Suppressor macrophage treated with lipopolysaccharide for 1 hour (primary cell): Measurements from ENCODE around the gene SESN1.
A peak's percentile ranks its signal among the peaks of the same experiment; 100 is the strongest.

ENCODE experiments used
- DNase-seq, 3 donors: peaks; one replicate each; pipeline ENCODE4 v3.0.0-alpha.2; 2020 to 2022

SESN1 gene

GRCh38 chr6:109024368-109024767, 70.3 kb downstream of the SESN1 start:
- no peak for DNase-seq

DNA sequence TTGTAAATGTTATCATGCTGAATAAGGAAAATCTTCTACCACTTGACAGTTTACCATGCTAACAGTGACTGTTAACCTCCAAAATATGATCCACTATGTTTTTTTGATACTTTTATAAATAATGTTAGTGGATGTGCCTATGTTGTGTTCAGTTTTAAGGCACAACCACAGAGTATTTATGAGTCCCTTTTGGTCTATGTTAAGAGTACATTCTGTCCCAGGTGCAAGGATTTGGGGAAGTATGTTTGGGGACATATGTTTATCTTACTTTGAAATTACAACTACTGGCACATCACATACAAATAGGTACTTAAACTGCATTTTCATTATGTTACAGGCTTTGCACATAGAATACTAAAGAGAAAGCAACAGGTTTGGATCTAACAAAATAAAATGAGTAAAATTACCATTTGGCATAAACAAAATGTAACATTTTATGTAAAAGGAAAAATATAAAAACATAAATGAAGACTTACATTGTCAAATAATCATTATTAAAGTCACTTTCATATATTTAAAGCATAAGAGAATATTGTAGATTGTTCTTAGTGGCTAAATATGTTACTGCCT, 71.2 kb downstream of the SESN1 start:
- no peak for DNase-seq

DNA sequence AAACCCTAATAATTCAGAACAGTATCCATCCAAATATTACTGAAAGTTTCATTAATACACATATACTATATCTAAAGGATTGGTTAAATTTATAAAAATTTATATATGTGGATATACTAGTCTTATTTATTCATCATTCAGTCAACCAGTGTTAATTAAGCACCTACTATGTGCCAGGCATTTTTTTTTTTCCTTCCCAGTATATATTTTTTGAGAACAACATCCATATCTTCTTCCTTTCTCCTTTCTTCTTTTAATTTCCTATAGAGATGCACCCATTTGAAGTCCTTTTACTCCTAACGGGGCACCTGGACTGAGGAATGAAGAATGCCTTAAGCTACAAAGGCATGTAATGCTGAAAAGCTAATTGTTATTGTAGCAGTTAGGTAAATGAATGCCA, 72.8 kb downstream of the SESN1 start:
- DNase-seq = no peak

DNA sequence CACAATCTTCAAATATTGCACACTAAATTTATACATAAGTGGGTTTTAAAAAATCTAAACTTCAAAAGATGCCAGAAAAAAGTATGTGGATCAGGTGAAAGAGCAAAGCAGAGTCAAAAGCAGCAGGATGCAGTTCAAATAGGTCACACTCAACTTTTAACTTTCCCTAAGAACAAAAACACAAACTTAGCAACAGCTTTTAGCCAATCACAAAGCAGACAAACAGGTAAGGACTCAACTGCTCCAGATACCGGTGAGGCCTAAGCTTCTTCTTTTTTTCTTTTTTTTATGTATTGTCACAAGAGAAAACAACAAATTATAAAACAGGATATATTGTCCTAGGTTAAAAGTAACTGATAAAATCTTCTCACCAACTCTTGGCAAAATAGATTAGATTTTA, 74.7 kb downstream of the SESN1 start:
- no peak for DNase-seq

GRCh38 chr6:109015176-109015575, 79.5 kb downstream of the SESN1 start:
- no peak for DNase-seq

DNA sequence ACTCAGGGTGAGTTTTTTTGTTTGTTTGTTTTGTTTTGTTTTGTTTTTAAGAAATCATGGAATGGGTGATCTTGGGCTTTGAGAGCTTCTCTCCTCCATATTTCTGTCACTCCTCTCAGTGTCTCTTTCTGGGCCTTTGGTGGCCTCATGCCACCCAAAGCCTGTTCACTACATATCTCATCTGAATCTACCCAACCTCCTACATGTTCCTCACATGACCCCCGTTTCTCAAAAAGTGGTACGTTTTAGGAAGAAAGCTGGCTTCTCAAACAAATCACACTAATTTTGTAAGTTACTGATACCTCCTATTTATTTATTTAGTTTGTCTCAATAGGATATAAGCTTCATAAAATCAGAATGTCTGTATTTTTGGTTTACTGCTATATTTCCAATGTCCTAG, 80.0 kb downstream of the SESN1 start:
- DNase-seq = peak in 1 of 3 donors; percentile 30

GRCh38 chr6:109013656-109014305, 80.9 kb downstream of the SESN1 start:
- DNase-seq = peak; percentile 11 to 77 (median 73)

- DNase-seq = no peak
These were observed 83.9 kb downstream of the SESN1 start for GRCh38 chr6:109010705-109011102.

- no peak for DNase-seq
These were observed 84.5 kb downstream of the SESN1 start for GRCh38 chr6:109009962-109010704.

- peak; percentile 87 to 99 (median 97) for DNase-seq
These were observed 85.2 kb downstream of the SESN1 start for GRCh38 chr6:109009236-109009961.

DNA sequence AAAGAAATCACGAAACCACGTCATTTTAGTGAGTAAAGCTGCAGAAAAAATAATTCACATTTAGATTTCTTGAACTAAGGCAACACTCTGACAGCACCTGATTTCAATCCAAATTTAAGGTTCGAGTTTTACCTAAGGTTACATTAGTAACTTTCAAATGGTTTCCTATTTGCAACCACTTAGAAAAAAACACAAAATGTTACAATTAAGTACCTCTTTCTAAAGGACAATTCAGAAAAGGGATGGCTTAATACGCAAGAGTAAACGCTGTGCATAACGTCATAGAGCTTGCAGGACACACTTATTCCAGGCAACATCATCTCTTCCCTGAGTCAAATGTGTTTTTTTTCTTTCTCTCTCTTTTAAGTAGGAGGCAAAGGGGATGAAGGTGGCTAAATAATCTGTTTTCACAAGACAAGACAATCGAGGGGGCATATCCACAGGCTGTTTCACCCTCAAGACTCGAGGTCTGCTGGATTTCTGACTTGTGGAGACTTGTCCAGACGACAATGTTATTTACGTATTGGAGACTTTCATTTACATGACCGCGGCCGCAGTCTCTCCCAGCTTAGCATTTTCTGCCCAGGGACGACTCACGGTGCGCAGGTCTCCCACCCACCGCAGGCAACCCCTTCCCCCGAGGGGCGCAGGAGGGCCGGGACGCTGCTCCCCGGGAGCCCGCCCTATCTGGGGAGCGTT, 86.0 kb downstream of the SESN1 start:
- DNase-seq = peak; percentile 46 to 71 (median 65)

DNA sequence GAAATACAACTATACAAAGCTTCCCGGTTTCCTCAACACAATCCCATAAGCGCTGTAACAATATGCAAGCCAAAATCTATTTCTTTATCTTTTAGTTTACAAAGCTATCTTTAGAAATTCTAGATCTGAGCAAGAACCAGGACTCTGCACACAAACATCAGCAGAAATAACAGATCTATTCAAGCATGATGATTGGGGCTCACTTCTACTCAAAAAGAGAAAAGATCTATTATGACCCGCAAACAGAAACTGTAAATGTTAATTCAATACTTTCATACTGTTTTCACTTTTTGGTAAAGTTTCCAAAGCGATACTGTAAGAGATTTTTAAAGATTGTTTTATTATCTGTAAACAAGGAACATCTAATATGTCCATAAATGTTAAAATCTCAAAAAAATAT, 86.6 kb downstream of the SESN1 start:
- no peak for DNase-seq

DNA sequence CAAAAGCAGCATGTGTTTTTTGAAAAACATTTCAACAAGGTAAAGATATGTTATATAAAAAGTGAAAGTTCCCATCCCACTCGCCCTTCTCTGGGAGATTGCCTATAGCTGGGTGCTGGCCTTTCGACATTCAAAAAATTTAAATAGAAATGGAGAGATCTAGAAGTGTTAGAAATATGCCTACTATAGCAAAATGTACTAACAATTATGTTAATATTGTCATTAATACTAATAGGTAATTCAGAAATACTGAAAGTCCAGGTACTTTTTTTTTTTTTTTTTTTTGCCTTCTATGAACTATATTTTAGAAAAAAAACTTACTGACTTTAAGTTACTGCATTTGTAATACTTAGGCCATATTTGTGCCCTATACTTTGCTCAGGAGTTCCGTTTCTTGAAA, 87.1 kb downstream of the SESN1 start:
- no peak for DNase-seq

DNA sequence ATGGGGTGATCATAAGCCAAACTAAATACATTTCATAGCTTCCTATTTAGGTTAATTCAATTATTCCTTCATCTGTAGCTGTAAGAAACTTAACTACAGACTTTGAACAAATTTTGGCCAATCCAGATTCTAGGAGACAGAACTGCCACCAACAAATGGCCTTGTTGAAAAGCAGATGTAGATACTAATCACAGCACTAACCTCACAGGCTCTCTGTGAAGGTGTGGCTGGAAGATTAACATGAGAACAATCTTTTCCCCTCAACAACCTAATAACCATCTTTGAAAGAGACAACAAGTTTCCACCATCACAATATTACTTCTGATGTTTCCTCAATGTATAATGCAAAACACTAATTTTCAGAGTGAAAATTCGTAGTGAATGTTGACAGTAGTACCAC, 87.8 kb downstream of the SESN1 start:
- DNase-seq = no peak

DNA sequence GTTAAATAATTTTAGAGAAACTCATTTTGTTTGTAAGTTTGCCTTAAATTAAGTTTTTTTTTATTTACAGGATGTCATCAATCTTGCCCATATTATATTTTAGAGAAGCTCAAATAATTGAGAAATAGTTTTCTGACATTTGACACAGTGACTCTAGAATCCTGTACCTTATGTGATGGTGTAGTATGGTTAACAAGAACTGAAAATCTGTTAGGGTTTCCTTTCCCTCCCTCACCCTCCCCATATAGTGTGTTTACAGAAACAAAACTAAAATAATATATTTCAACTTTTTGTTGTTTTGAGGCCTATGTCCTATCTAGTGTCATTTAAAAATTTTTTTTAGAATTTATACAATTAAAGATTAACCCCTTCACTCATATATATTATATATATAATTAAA, 91.8 kb downstream of the SESN1 start:
- DNase-seq = no peak

- DNase-seq = peak; percentile 27 to 55 (median 36)
These were observed 92.5 kb downstream of the SESN1 start for GRCh38 chr6:109002051-109002697.

DNA sequence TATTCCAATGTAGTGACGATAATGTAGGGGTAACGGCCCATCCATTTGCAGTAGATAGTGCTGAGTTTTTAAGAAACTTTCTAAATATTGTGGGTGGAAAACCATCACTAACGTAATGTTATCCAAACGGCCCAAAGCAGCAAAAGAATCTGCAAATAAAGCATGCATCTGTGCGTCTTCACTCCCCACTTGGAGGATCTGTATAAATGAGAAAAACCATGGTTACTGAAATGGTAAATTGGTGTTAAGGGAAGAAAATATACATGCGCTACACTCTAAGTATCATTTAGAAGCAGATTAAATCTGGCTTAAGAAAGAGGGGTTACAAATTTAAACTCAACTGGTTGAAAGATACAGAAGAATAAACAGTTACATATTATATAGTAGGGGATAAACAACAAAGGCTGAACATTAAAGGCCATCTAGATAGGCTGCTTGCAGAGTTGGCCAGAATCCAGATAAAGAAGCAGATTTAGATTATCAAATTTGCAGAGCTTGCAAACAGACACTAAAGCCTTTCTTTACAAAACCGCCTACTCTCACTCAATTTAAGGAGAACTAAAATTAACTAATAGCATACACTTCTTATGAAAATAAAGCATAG, 93.3 kb downstream of the SESN1 start:
- no peak for DNase-seq

DNA sequence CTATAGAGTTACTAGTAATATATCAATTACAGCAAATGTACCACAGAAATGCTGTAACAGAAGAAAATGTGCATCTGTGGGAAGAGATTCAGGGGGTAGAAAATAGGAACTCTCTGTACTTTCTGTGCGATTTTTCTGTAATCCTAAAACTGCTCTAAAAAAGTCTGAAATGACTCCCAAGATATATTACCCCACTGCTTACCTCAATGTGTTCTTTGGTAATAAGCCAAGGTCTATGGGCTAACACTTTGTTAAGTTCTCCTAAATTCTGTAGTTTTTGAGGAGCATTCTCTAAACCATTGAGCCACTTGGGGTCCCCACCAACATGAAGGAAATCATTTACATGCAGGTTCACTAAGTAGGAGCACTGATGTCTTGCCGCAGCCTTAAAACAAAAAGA, 94.4 kb downstream of the SESN1 start:
- no peak for DNase-seq

GRCh38 chr6:108999428-108999827, 95.2 kb downstream of the SESN1 start:
- DNase-seq = no peak

GRCh38 chr6:108998485-108998884, 96.2 kb downstream of the SESN1 start:
- no peak for DNase-seq

DNA sequence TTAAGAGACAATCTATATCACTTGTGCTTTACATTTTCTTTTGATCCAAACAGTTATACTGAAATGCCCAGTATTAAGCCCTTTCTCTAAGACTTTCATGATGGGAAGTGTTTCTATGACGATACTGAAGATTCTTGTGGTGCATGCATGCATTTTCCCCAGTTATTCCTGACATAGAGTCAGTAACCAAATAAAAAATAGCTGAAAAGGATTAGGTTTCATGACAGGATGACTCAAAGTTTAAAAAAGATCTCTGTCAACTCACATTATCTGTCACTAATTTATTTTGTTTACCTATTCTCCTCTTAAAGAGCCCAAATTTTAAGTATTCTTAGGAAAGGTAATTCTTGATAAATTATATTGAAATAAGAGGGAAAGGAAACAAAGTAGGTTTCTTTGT, 98.4 kb downstream of the SESN1 start:
- DNase-seq = no peak

DNA sequence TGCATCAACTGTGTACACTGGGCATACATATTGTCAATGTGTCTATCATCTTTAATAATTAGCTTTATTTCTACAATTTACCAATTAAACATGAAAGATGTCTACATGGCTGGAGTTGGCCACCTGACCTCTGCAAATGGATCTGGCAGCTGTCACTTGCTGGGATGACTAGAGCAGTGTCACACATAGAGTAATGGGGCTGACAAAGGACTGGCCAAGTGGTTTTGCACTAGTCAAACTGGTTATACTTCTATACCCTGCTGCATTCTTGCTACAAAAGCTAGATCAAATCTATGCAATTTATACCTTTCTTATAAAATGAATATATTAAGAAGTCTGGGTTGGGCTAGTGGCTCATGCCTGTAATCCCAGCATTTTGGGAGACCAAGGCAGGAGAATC, 99.3 kb downstream of the SESN1 start:
- no peak for DNase-seq
